ENCODE data around the gene FABP3. TPM values are rescaled to one million over a fixed set of nuclear protein-coding genes. Genes with fewer than 3 reads are reported as not detected.
A peak's percentile ranks its signal among the peaks of the same experiment; 100 is the strongest.

The FABP3 gene
- total RNA-seq, result 10 to 100 TPM in 3 of 4 donors, not detected in 1; 28.2 to 77.6 (median 33.2) TPM

DNA sequence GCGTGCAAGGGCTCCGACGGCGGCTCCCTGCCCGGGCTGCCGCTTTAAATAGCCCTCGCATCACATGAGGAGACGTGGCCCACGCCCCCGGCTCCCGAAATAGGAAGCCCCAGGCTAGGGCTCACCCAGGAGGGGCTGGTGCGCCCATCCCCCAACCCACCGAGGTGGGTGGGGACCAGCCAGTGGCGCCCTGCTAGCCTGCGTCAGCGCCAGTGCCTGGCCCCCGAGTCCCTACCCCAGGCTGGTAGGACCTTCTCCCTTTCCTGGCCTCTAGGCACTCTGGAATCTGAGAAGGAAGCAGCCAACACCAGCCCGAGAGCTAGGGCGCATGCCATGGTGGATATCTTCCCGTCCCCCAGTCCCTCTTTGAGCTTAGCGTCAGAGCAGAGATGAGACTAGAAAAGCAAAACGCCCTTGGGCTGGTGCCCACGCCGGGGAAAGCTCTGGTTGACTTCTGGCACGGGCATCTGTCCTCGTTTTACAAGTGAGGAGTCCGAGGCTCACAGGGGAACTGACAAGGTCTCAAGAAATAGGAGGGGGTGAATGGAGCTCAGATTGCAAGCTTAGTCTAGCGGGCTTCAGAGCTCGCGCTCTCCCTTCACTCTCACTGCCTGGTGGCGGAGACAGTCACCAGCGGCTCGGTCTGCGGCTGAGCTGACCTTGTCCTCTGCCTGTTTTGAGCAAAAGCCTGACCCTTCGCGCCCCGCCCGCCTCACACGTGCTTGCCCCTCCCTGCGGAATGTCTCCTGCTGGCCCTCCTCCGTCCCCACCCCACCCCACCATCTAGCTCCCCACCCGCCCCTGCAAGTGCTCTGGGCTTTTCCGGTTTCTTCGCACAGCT lies at the start of gene FABP3:
FABP3 (minus strand) TSS at position 21 of the 841 bp plus-strand sequence. CDS start 62 bp downstream, outside the sequence.
- Histone ChIP-seq H3K4me3 (peak within 1 kb of the TSS; percentile 35 to 39), H3K27ac (peak within 1 kb of the TSS; percentile 87 to 88), H3K4me1 (peaks cover 6% of the 10 kb centered on the region in 2 donors), H3K27me3 (no peaks in the 10 kb centered on the region), H3K36me3 (no peaks in the 10 kb centered on the region), H3K9me3 (no peaks in the 10 kb centered on the region)
- peak; percentile 71 to 79 for DNase-seq
- TF ChIP-seq POLR2A (IDR thresholded peaks at IDR 0.05) (peak; percentile 35 to 48), CTCF (IDR thresholded peaks at IDR 0.05) (peak in 1 of 4 experiments; percentile 18)
- intact Hi-C loops (cut with DNase I; ENCODE audit: low total_unique reads), result no loop called here

GRCh38 chr1:31421371-31422040 lies 48.6 kb upstream of the FABP3 start:
- no peak for DNase-seq
- Histone ChIP-seq H3K4me1 (no peaks in the 10 kb centered on the region), H3K4me3 (no peak overlapping the region), H3K9me3 (no peaks in the 10 kb centered on the region), H3K27me3 (no peaks in the 10 kb centered on the region), H3K27ac (no peak overlapping the region), H3K36me3 (no peaks in the 10 kb centered on the region)
- intact Hi-C loops (cut with DNase I; ENCODE audit: low total_unique reads), result no loop called here
- no peak for TF ChIP-seq POLR2A (IDR thresholded peaks at IDR 0.05)
- no peak for TF ChIP-seq CTCF (IDR thresholded peaks at IDR 0.05)

DNA sequence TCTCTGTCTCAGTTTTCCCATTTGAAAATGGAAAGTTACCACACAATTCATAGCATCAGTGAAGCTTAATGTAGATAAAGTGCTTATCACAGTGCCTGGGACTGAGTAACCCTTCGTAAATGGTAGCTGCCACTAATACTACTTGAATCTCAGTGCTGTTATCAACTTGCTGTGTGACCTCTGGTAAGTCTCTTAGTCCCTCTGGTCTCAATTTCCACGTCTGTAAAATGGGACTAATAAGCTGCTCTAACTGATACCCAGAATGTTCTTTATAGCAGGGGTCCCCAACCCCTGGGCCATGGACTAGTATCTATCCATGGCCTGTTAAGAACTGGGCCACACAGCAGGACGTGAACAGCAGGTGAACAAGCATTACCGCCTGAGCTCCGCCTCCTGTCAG lies 47.8 kb upstream of the FABP3 start:
- no peaks in the 10 kb centered on the region for H3K9me3 ChIP-seq
- no peak for DNase-seq
- no peak for TF ChIP-seq POLR2A (IDR thresholded peaks at IDR 0.05)
- TF ChIP-seq CTCF (IDR thresholded peaks at IDR 0.05), result no peak

DNA sequence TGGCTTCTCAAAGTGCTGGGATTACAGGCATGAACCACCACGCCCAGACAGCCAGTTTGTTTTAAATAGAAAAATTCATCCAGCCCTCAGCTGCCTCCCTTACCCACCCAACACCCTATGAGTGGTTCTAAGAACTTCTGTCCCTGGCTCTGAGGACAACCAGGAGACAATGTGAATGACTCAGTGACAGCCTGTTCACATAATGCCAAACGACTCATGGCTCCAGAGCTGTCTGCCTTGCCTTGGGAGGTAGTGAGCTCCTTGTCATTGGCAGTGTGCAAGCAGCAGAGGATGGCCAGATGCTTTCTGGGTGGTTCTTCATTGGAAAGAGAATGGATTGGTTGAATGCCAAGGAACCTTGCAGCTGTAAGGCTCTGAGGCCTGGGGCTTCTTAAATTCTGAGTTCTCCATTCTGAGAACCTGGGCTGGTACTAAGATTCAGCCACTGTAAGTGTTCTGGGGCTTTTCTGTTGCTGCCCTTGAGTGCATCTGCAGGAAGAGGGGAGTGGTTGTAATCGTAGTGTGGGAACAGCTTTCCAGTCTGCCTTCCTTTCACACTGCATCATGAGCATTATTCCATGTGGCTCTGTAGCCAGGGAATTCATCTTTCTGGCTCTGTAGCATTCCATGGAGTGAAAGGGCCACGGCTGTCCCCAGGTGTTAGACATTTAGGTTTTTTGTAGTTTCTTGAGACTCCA lies 45.9 kb upstream of the FABP3 start:
- Histone ChIP-seq H3K27ac (no peak overlapping the region), H3K27me3 (no peaks in the 10 kb centered on the region), H3K36me3 (no peaks in the 10 kb centered on the region), H3K4me1 (no peaks in the 10 kb centered on the region), H3K9me3 (no peaks in the 10 kb centered on the region), H3K4me3 (no peak overlapping the region)
- TF ChIP-seq CTCF (IDR thresholded peaks at IDR 0.05) (no peak), POLR2A (IDR thresholded peaks at IDR 0.05) (no peak)
- intact Hi-C loops (cut with DNase I; ENCODE audit: low total_unique reads), result loop anchor here (10.0 kb wide), 1 partner anchor 234 kb away; no protein-coding TSS in a partner anchor
- no peak for DNase-seq

More for the DNA sequence above, 47.8 kb upstream of the FABP3 start:
- H3K4me1 ChIP-seq, result no peaks in the 10 kb centered on the region
- intact Hi-C loops (cut with DNase I; ENCODE audit: low total_unique reads), result no loop called here
- H3K4me3 ChIP-seq, result no peak overlapping the region
- no peaks in the 10 kb centered on the region for H3K36me3 ChIP-seq
- no peak overlapping the region for H3K27ac ChIP-seq
- H3K27me3 ChIP-seq, result no peaks in the 10 kb centered on the region

Data from uterus (tissue), 4 donors.